Osteoblast (primary cell): ENCODE results near the gene MSL1. TPM values are rescaled to one million over a fixed set of nuclear protein-coding genes. Genes with fewer than 3 reads are reported as not detected.
A peak's percentile ranks its signal among the peaks of the same experiment; 100 is the strongest.

Experiments used
- DNase-seq: peaks from one replicate; pipeline ENCODE4 v3.0.0; 2011; ENCODE audit warnings: low spot score, mixed read lengths; ENCODE audit not compliant: insufficient read length; ENCODE audit errors: missing footprints
- H2AFZ ChIP-seq: 2 replicates; pipeline ENCODE4 v1.6.0; 2011; ENCODE audit warnings: mild to moderate bottlenecking, low read length
- H3K27ac ChIP-seq: 2 replicates; pipeline ENCODE4 v1.5.1; 2011; ENCODE audit warnings: mild to moderate bottlenecking, low read depth, low read length, moderate library complexity
- H3K27me3 ChIP-seq: 2 replicates; pipeline ENCODE4 v1.6.0; 2012; ENCODE audit warnings: mild to moderate bottlenecking, control low read depth, inconsistent platforms, low read length, moderate library complexity; ENCODE audit not compliant: insufficient read depth
- H3K36me3 ChIP-seq: 2 replicates; pipeline ENCODE4 v1.5.1; 2011; ENCODE audit warnings: mild to moderate bottlenecking, low read length, control low read depth, moderate library complexity; ENCODE audit not compliant: insufficient read depth
- H3K4me1 ChIP-seq: 2 replicates; pipeline ENCODE4 v1.5.1; 2011; ENCODE audit warnings: mild to moderate bottlenecking, low read length, control low read depth, moderate library complexity; ENCODE audit not compliant: insufficient read depth
- H3K4me2 ChIP-seq: 2 replicates; pipeline ENCODE4 v1.6.0; 2011; ENCODE audit warnings: mild to moderate bottlenecking, low read length; ENCODE audit not compliant: insufficient read depth
- H3K4me3 ChIP-seq: fragments of 200-600 bp; sonication (generic); 3 replicates; pipeline ENCODE4 v1.5.1; 2012; ENCODE audit warnings: mild to moderate bottlenecking, low read length, inconsistent platforms; ENCODE audit not compliant: insufficient read depth
- H3K79me2 ChIP-seq: 2 replicates; pipeline ENCODE4 v1.6.0; 2012; ENCODE audit warnings: mild to moderate bottlenecking, low read length, control low read depth, inconsistent platforms; ENCODE audit not compliant: insufficient read depth
- H3K9me3 ChIP-seq: 2 replicates; pipeline ENCODE4 v1.5.1; 2011; ENCODE audit warnings: low read depth, low read length, control low read depth
- H4K20me1 ChIP-seq: 2 replicates; pipeline ENCODE4 v1.6.0; 2012; ENCODE audit warnings: mild to moderate bottlenecking, low read length, control low read depth; ENCODE audit not compliant: insufficient read depth
- total RNA-seq: library from RNA; depleted of rRNA; stranded (reverse); fragments of >200 nt; gene quantifications from 2 replicates; pipeline ENCODE4 v1.2.3, GENCODE V29; 2012
- TF ChIP-seq, protein P1 (sequence below): IDR thresholded peaks from 2 replicates; pipeline ENCODE4 v1.5.1; 2011; ENCODE audit warnings: mild to moderate bottlenecking, low read depth, low read length, moderate library complexity; ENCODE audit errors: extremely low read depth

Gene MSL1
- total RNA-seq, 1 donor, result 60.1 TPM

DNA sequence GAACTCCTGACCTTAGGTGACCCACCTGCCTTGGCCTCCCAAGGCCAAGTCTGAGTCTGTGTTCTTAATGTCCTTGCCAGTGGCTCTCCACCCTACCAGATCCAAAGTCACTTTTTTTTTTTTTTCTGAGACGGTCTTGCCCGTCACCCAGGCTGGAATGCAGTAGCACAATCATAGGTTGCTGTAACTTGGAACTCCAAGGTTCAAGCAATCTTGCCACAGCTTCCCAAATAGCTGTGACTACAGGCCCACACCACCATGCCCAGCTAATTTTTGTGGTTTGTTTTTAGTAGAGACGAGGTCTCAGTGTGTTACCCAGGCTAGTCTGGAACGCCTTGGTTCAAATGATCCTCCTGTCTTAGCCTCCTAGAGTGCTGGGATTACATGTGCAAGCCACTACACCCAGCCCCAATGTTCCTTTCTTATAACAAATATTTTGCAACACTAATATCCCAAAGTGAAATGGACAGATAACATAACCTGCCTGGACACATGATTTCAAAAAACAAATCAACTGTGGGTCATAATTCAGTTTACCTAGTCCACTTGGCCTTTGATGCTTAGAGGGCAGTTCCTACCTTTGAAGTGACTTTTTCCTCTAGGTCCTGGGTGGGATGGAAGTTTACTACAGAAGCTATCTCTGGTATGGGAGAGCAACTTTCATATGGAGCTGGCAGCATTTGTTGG is 51.5 kb downstream of the MSL1 start:
- H3K27ac ChIP-seq, result no peak overlapping the region
- TF ChIP-seq, protein P1, sequence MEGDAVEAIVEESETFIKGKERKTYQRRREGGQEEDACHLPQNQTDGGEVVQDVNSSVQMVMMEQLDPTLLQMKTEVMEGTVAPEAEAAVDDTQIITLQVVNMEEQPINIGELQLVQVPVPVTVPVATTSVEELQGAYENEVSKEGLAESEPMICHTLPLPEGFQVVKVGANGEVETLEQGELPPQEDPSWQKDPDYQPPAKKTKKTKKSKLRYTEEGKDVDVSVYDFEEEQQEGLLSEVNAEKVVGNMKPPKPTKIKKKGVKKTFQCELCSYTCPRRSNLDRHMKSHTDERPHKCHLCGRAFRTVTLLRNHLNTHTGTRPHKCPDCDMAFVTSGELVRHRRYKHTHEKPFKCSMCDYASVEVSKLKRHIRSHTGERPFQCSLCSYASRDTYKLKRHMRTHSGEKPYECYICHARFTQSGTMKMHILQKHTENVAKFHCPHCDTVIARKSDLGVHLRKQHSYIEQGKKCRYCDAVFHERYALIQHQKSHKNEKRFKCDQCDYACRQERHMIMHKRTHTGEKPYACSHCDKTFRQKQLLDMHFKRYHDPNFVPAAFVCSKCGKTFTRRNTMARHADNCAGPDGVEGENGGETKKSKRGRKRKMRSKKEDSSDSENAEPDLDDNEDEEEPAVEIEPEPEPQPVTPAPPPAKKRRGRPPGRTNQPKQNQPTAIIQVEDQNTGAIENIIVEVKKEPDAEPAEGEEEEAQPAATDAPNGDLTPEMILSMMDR, result no peak
- DNase-seq, result no peak
- H3K9me3 ChIP-seq, result no peaks in the 10 kb centered on the region
- no peaks in the 10 kb centered on the region for H3K79me2 ChIP-seq
- H2AFZ ChIP-seq, result no peak overlapping the region
- no peaks in the 10 kb centered on the region for H3K27me3 ChIP-seq
- H3K4me1 ChIP-seq, result peaks cover 9% of the 10 kb centered on the region
- no peak overlapping the region for H3K4me3 ChIP-seq
- H3K36me3 ChIP-seq, result peaks cover 51% of the 10 kb centered on the region
- no peaks in the 10 kb centered on the region for H4K20me1 ChIP-seq
- no peak overlapping the region for H3K4me2 ChIP-seq

DNA sequence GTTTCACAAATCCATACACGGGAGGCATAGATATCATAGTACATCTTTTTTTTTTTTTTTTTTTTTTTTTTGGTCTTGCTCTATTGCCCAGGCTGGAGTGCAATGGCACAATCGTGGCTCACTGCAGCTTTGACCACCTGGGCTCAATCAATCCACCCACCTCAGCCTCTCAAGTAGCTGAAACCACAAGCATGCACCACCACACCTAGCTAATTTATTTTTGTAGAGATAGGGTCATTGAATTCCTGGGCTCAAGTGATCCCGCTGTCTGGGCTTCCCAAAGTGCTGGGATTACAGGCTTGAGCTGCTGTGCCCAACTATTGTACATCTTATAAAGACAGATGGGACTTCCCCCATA is 52.0 kb downstream of the MSL1 start:
- Histone ChIP-seq H4K20me1 (peaks cover 5% of the 10 kb centered on the region), H3K79me2 (no peaks in the 10 kb centered on the region), H3K4me2 (no peak overlapping the region), H3K36me3 (peaks cover 47% of the 10 kb centered on the region), H3K4me1 (peaks cover 9% of the 10 kb centered on the region), H3K27me3 (no peaks in the 10 kb centered on the region), H3K4me3 (no peak overlapping the region), H2AFZ (no peak overlapping the region), H3K27ac (no peak overlapping the region), H3K9me3 (no peaks in the 10 kb centered on the region)
- TF ChIP-seq, protein P1, result no peak
- DNase-seq, result no peak

DNA sequence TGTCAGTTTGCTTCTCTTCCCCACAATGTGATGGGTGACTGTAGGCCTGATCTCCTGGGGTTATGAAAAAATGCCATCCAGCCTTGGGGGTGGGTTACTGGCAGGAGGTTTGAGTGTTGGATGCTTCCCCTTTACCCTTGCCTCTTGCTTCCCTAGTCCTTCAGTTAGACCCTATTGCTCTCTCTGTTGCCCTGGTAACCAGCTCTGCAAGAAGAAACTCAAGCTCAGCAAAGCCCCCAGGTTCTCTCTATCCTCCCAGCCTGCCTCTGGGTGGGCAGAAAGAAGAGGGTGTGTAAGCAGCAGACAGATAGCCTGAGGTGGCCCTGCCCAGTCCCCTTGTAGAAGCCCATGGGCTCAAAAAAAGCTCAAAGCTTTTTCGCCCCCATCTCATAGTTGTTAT is 52.7 kb downstream of the MSL1 start:
- Histone ChIP-seq H3K27me3 (no peaks in the 10 kb centered on the region), H3K4me3 (no peak overlapping the region), H3K27ac (no peak overlapping the region), H3K4me2 (no peak overlapping the region), H3K79me2 (no peaks in the 10 kb centered on the region), H4K20me1 (peaks cover 5% of the 10 kb centered on the region), H2AFZ (no peak overlapping the region), H3K36me3 (peaks cover 40% of the 10 kb centered on the region), H3K9me3 (no peaks in the 10 kb centered on the region), H3K4me1 (peaks cover 10% of the 10 kb centered on the region)
- no peak for DNase-seq
- TF ChIP-seq, protein P1, result no peak

DNA sequence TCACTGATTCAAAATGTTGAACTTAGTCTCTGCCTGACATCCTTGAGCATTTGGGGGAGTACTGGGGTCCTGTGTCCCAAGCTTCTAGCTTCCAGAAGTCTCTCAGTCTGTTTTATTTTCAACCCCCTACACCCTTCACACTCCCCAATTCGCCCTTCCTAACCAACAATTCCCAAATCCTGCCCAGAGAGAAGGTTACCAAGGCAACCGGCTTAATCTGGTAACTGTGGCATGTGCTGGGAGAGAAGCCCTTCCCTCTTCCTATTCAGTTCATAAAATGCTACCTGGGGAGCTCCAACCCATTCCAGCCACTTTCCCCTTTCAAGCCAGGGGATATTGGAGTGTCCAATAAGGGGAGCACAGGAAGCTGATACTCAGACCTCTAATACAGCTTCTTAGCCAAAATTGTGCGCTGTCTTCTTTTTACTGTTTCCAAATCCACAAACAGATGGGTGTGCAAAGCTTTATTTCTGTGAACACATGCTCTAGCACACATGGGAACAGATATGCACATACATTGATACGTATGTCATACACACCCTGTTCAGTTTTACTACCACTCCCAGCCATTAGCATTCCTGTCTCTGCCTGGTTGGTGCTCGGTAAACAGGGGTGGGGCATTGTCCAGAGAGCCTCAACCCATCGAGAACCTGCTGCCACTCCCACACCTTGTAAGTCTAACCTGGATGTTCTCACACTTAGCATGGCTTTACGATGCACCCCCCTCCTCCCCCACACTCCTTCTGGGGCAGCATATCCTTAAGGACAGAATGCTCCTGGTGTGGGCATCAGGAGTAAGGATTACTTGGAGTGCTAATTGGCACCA is 54.4 kb downstream of the MSL1 start:
- H3K4me2 ChIP-seq, result no peak overlapping the region
- H3K9me3 ChIP-seq, result no peaks in the 10 kb centered on the region
- no peaks in the 10 kb centered on the region for H3K79me2 ChIP-seq
- peaks cover 23% of the 10 kb centered on the region for H3K36me3 ChIP-seq
- H3K27me3 ChIP-seq, result no peaks in the 10 kb centered on the region
- TF ChIP-seq, protein P1, result no peak
- no peak overlapping the region for H2AFZ ChIP-seq
- H3K4me3 ChIP-seq, result no peak overlapping the region
- H4K20me1 ChIP-seq, result peaks cover 5% of the 10 kb centered on the region
- peak; percentile 39 for DNase-seq
- H3K4me1 ChIP-seq, result peaks cover 21% of the 10 kb centered on the region
- no peak overlapping the region for H3K27ac ChIP-seq
